Fibroblast of lung (primary cell): ENCODE measurements around the gene DSTYK.

Source experiments
- CTCF ChIP-seq, 2 donors: IDR thresholded peaks in 1 of 2; conservative IDR thresholded peaks in 1 of 2; 1 replicate in 1 of 2; 2 replicates in 1 of 2; pipeline ENCODE4 v1.5.1; 2011 to 2012; ENCODE audit warnings: low read length in 2 of 2, control low read depth in 1 of 2, inconsistent platforms in 1 of 2, low read depth in 1 of 2, mild to moderate bottlenecking in 1 of 2
- EZH2 ChIP-seq: IDR thresholded peaks from 2 replicates; pipeline ENCODE4 v1.5.1; 2012; ENCODE audit warnings: low read length, control low read depth, mild to moderate bottlenecking; ENCODE audit errors: missing control alignments

- TF ChIP-seq CTCF (conservative IDR thresholded peaks at IDR 0.05 in 1 of 2, IDR thresholded peaks at IDR 0.05 in 1 of 2; ENCODE audit: low read depth in 1 of 2, low read length in 2 of 2) (no peak), EZH2 (no peak)
Measured at GRCh38 chr1:205224736-205225135, 13.2 kb upstream of the DSTYK start.
